ENCODE measurements around the gene CLSTN2. TPM values are rescaled to one million over a fixed set of nuclear protein-coding genes. Genes with fewer than 3 reads are reported as not detected.

The CLSTN2 gene
- total RNA-seq, 4 donors from 2014 or later = 2.7 to 5.0 (median 3.1) TPM

DNA sequence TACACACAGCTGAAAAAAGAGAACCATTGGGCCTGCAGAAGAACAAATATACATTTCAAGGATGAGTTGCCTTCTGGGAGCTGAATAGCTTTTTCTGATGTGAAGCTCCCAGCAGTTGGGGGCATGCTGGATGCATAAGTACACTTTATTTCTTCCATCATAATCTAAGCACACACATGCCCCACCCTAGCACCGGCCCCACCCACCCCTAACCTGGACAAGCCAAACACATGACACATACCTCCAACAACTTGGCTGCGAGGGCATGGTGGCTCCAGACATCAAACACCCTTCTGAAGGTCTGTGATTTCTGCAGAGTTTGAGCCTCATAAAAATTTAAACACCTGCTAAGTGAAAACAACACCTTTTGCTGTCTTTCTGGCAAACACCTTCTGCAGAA lies 435.7 kb downstream of the CLSTN2 start:
- H3K4me3 ChIP-seq = no peak overlapping the region
- DNase-seq = no peak
- H3K27me3 ChIP-seq = no peaks in the 10 kb centered on the region
- H3K9me3 ChIP-seq = no peaks in the 10 kb centered on the region
- no peaks in the 10 kb centered on the region for H3K36me3 ChIP-seq
- H3K4me1 ChIP-seq = no peaks in the 10 kb centered on the region
- H3K27ac ChIP-seq = no peak overlapping the region
- TF ChIP-seq POLR2A (IDR thresholded peaks at IDR 0.05) = no peak
- TF ChIP-seq, protein P1, sequence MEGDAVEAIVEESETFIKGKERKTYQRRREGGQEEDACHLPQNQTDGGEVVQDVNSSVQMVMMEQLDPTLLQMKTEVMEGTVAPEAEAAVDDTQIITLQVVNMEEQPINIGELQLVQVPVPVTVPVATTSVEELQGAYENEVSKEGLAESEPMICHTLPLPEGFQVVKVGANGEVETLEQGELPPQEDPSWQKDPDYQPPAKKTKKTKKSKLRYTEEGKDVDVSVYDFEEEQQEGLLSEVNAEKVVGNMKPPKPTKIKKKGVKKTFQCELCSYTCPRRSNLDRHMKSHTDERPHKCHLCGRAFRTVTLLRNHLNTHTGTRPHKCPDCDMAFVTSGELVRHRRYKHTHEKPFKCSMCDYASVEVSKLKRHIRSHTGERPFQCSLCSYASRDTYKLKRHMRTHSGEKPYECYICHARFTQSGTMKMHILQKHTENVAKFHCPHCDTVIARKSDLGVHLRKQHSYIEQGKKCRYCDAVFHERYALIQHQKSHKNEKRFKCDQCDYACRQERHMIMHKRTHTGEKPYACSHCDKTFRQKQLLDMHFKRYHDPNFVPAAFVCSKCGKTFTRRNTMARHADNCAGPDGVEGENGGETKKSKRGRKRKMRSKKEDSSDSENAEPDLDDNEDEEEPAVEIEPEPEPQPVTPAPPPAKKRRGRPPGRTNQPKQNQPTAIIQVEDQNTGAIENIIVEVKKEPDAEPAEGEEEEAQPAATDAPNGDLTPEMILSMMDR (IDR thresholded peaks at IDR 0.05) = no peak

DNA sequence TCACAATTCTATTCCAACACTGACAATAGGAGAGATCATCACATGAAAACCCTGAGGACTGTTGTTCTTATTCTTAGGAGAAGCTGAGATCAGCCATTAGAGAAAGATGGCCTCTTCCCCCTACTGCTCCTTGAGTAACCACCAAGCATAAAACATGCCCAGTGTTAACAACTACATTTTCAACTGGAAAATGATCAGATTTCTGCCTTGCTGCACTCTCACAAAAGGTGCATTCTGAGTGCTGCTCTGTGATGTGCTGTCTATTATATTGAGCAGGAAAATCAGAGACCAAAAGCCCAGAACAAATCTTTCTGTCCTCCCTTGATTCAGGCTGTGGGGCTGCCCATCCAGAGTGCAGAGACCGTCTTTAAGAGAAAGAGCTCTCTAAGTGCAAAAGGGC lies 438.2 kb downstream of the CLSTN2 start:
- Histone ChIP-seq H3K4me1 (no peaks in the 10 kb centered on the region), H3K27me3 (no peaks in the 10 kb centered on the region), H3K27ac (no peak overlapping the region), H3K9me3 (no peaks in the 10 kb centered on the region), H3K4me3 (no peak overlapping the region), H3K36me3 (no peaks in the 10 kb centered on the region)
- TF ChIP-seq, protein P1 (IDR thresholded peaks at IDR 0.05) = no peak
- TF ChIP-seq POLR2A (IDR thresholded peaks at IDR 0.05) = no peak
- DNase-seq = no peak

DNA sequence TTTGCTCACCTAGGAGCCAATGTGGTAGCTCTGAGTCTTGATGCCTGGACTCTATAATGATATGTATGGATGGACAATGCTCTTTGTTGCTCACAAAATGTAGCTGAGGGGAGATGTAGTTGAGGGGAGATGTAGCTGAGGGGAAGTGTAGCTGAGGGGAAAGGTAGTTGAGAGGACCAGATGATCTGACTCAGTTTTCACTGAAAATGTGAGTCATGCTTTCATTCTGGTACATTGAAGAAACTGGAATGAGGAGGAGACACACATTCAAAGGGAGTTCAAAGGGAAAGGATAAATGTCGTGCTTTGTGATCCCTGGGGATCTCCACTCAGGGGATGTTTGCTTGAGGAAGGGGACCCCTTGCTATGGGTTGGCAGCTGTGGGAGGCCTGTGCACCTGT lies 440.0 kb downstream of the CLSTN2 start:
- Histone ChIP-seq H3K36me3 (no peaks in the 10 kb centered on the region), H3K4me1 (no peaks in the 10 kb centered on the region), H3K9me3 (no peaks in the 10 kb centered on the region), H3K4me3 (no peak overlapping the region), H3K27me3 (no peaks in the 10 kb centered on the region), H3K27ac (no peak overlapping the region)
- no peak for DNase-seq
- TF ChIP-seq POLR2A (IDR thresholded peaks at IDR 0.05) = no peak
- TF ChIP-seq, protein P1 (IDR thresholded peaks at IDR 0.05) = no peak

DNA sequence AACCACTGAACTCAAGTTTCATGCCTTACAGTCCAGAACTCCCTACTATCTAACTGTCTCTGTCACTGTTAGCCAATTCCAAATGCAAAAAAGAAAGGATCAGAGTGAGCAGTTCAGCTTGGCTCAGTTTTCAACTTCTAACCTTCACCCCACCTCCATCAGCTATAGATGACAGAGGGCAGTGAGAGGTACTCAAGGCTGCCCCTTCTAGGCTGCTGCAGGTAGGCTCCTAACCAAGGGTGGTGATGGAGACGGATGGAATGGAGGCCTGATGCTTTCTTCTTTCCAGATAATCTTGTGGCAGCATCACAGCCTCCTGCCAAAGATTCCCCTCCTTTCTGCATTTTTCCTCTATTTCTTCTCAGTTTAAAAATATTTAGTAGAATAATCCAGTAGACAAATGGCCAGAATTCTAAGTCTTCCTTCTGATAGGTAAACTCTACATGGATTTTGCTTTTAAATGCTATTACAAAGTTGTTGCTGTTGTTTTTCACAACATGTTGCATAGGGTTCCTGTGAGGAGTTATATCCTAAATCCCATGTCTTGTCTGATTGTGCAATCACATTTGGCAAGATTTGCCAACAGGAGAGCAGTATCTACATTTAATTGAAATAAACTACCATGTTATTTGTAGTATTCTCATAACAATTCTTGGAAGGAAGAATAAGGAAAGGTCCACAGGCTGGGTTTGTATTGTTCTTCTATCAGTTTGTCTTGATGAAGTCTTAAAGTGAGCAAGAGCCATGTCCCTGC lies 441.3 kb downstream of the CLSTN2 start:
- Histone ChIP-seq H3K4me1 (no peaks in the 10 kb centered on the region), H3K36me3 (no peaks in the 10 kb centered on the region), H3K4me3 (no peak overlapping the region), H3K27me3 (no peaks in the 10 kb centered on the region), H3K27ac (no peak overlapping the region), H3K9me3 (no peaks in the 10 kb centered on the region)
- TF ChIP-seq, protein P1 (IDR thresholded peaks at IDR 0.05) = no peak
- TF ChIP-seq POLR2A (IDR thresholded peaks at IDR 0.05) = no peak
- DNase-seq = no peak

DNA sequence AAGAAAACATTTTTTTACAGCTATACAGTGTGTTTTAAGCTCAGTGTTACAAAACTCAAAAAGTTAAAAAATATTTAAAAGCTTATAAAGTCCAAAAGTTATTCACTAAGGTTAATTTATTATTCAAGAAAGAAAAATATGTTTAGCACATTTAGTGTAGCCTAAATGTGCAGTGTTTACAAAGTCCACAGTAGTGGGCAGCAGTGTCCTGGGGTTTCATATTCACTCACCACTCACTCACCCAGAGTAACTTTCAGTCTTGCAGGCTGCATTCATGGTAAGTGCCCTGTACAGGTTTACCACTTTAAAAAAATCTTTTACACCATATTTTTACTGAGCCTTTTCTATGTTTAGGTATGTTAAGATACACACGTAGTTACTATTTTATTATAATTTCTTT lies 442.7 kb downstream of the CLSTN2 start:
- H3K27ac ChIP-seq = no peak overlapping the region
- no peak overlapping the region for H3K4me3 ChIP-seq
- no peaks in the 10 kb centered on the region for H3K27me3 ChIP-seq
- H3K9me3 ChIP-seq = no peaks in the 10 kb centered on the region
- DNase-seq = no peak
- TF ChIP-seq, protein P1 (IDR thresholded peaks at IDR 0.05) = no peak
- no peak for TF ChIP-seq POLR2A (IDR thresholded peaks at IDR 0.05)
- no peaks in the 10 kb centered on the region for H3K4me1 ChIP-seq
- H3K36me3 ChIP-seq = no peaks in the 10 kb centered on the region
